Lung (tissue), 12 donors: ENCODE measurements around the gene RASAL2. TPM values are rescaled to one million over a fixed set of nuclear protein-coding genes. Genes with fewer than 3 reads are reported as not detected.

Experiments
- ATAC-seq: fragments of 200-7000 bp; cut with Tn5 transposase; one replicate; pipeline ENCODE4 v1.9.1; 2020; ENCODE audit warnings: moderate number of reproducible peaks; ENCODE audit not compliant: insufficient read depth, low FRiP score
- DNase-seq, 3 donors: peaks; one replicate each; pipeline ENCODE4 v3.0.0-alpha.2; 2013 to 2017
- H3K27ac ChIP-seq, 2 donors: one replicate each; pipeline ENCODE4 v1.5.1; 2013; ENCODE audit warnings: mild to moderate bottlenecking in 2 of 2, moderate library complexity in 2 of 2, control low read depth in 1 of 2, inconsistent platforms in 1 of 2, low read depth in 1 of 2, low read length in 1 of 2
- H3K27me3 ChIP-seq, 3 donors: one replicate each; pipeline ENCODE4 v1.5.1; 2013; ENCODE audit warnings: low read length in 2 of 3; ENCODE audit not compliant: control insufficient read depth in 3 of 3, insufficient read depth in 3 of 3
- H3K36me3 ChIP-seq, 4 donors: one replicate each; pipeline ENCODE4 v1.5.1; 2013; ENCODE audit warnings: low read length in 4 of 4, mild to moderate bottlenecking in 1 of 4, moderate library complexity in 1 of 4; ENCODE audit not compliant: control insufficient read depth in 4 of 4, insufficient read depth in 4 of 4
- H3K4me1 ChIP-seq, 5 donors: one replicate each; pipeline ENCODE4 v1.5.1; 2013; ENCODE audit warnings: low read length in 5 of 5, mild to moderate bottlenecking in 2 of 5, moderate library complexity in 1 of 5; ENCODE audit not compliant: control insufficient read depth in 5 of 5, insufficient read depth in 5 of 5
- H3K4me3 ChIP-seq: one replicate; pipeline ENCODE4 v1.5.1; 2013; ENCODE audit warnings: mild to moderate bottlenecking, control low read depth, moderate library complexity
- H3K9ac ChIP-seq, 2 donors: one replicate each; pipeline ENCODE4 v1.5.1; 2013; ENCODE audit warnings: low read length in 2 of 2, control low read depth in 1 of 2; ENCODE audit not compliant: insufficient read depth in 1 of 2
- H3K9me3 ChIP-seq, 4 donors: one replicate each; pipeline ENCODE4 v1.5.1; 2013; ENCODE audit warnings: low read length in 3 of 4, mild to moderate bottlenecking in 1 of 4, moderate library complexity in 1 of 4; ENCODE audit not compliant: control insufficient read depth in 4 of 4, insufficient read depth in 3 of 4
- WGBS, 2 donors: extraction: QIAGEN DNeasy Blood & Tissue Kit; methylation state at CpG; one replicate each; pipeline ENCODE4 v1.1.7; 2013; 5-methylcytosine and 5-hydroxymethylcytosine counted together
- polyA plus RNA-seq, 2 donors: library from polyadenylated mRNA; stranded (reverse); fragments of 200-250 nt; gene quantifications; one replicate each; pipeline ENCODE4 v1.2.1, GENCODE V29; 2013
- total RNA-seq, 2 donors: library from RNA; depleted of rRNA in 1 of 2; stranded (reverse); fragments of >200 nt in 1 of 2; gene quantifications; one replicate each; pipeline ENCODE4 v1.2.1, GENCODE V29; 2014 to 2021
- TF ChIP-seq, protein P1 (sequence below): IDR thresholded peaks from 2 replicates; pipeline ENCODE4 v1.5.1; 2012; ENCODE audit warnings: mild to moderate bottlenecking; ENCODE audit errors: control extremely low read depth, extremely low read depth
- donor health status: control.
- donor health status: control.
- donor health status: Bipolar disorder and iron deficiency.
- donor health status: healthy.
- donor health status: DM: yes; HTN: yes; CAD: no.

RASAL2 gene
- total and polyA plus RNA-seq, 4 donors, result 4.9 to 34.8 (median 15.8) TPM

- no peaks in the 10 kb centered on the region for H3K9me3 ChIP-seq
- H3K4me1 ChIP-seq, result peaks cover 0 to 13% (median 3%) of the 10 kb centered on the region in 5 donors
- H3K9ac ChIP-seq, result no peak overlapping the region
- ATAC-seq (no peak), DNase-seq (no peak)
- TF ChIP-seq, protein P1, sequence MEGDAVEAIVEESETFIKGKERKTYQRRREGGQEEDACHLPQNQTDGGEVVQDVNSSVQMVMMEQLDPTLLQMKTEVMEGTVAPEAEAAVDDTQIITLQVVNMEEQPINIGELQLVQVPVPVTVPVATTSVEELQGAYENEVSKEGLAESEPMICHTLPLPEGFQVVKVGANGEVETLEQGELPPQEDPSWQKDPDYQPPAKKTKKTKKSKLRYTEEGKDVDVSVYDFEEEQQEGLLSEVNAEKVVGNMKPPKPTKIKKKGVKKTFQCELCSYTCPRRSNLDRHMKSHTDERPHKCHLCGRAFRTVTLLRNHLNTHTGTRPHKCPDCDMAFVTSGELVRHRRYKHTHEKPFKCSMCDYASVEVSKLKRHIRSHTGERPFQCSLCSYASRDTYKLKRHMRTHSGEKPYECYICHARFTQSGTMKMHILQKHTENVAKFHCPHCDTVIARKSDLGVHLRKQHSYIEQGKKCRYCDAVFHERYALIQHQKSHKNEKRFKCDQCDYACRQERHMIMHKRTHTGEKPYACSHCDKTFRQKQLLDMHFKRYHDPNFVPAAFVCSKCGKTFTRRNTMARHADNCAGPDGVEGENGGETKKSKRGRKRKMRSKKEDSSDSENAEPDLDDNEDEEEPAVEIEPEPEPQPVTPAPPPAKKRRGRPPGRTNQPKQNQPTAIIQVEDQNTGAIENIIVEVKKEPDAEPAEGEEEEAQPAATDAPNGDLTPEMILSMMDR, result no peak
- 88 to 90% methylated on average over 5 of the region's 5 CpGs for WGBS, 2 donors
- H3K36me3 ChIP-seq, result no peaks in the 10 kb centered on the region
- no peak overlapping the region for H3K27ac ChIP-seq
- H3K4me3 ChIP-seq, result no peak overlapping the region
- H3K27me3 ChIP-seq, result no peaks in the 10 kb centered on the region
Measured at GRCh38 chr1:178509414-178510007, 415.6 kb downstream of the RASAL2 start.

- ATAC-seq (no peak), DNase-seq (no peak)
- 90 to 94% methylated on average over 4 of the region's 4 CpGs for WGBS, 2 donors
Measured at GRCh38 chr1:178510155-178510554, 416.3 kb downstream of the RASAL2 start.

DNA sequence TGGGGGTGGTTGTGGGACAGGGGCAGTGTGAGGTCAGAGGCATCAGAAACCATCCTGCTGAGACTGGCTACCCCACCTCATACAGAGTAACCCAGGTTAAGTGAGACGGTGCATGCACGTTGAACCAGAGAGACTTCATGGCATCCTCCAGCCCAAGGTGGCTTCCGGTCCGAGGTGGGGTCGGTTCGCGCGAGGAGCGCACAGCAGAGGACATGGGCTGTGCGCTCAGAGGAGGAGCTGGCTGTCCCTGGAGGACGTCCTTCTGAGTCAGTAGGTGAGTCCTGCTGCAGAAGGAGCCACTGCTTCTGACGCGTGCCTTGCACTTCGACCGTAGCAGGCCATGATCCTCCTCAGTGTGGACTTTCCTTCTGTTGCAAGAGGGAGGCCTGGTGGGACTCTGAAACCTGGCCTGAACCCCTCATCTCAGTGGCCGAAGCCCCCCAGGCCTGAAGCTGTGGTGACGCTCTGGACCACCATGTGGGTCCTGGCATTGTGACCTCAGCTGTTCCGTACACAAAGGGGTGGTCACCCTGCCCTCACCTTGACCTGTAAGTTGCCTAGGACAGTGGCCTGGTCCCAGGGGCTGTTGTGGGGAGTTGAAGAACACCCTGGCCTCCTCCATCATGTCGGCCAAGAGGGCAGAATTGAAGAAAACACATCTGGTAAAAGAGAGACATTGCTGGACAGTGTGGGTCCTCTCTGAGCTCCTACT is 418.8 kb downstream of the RASAL2 start, which contains the start of gene TEX35:
TSS of gene TEX35 (plus strand) at position 544 of the 712 bp plus-strand sequence. CDS start at position 624, 80 bp downstream.
- no peak within 1 kb of the TSS for H3K27ac ChIP-seq

More at GRCh38 chr1:178510155-178510554, 416.3 kb downstream of the RASAL2 start:
- TF ChIP-seq, protein P1, result no peak
- no peak overlapping the region for H3K4me3 ChIP-seq
- H3K27ac ChIP-seq, result no peak overlapping the region
- H3K27me3 ChIP-seq, result no peaks in the 10 kb centered on the region
- H3K36me3 ChIP-seq, result no peaks in the 10 kb centered on the region
- no peaks in the 10 kb centered on the region for H3K9me3 ChIP-seq
- no peak overlapping the region for H3K9ac ChIP-seq
- H3K4me1 ChIP-seq, result peaks cover 0 to 13% (median 3%) of the 10 kb centered on the region in 5 donors

More for the DNA sequence above, 418.8 kb downstream of the RASAL2 start, which contains the start of gene TEX35:
- Histone ChIP-seq H3K4me3 (no peak within 1 kb of the TSS), H3K9me3 (no peaks in the 10 kb centered on the region), H3K36me3 (no peaks in the 10 kb centered on the region), H3K9ac (no peak within 1 kb of the TSS), H3K4me1 (peaks cover 0 to 13% (median 3%) of the 10 kb centered on the region in 5 donors), H3K27me3 (no peaks in the 10 kb centered on the region)
- DNase-seq, result no peak
- TF ChIP-seq, protein P1, result no peak
- ATAC-seq, result no peak
- WGBS, 2 donors, result 96% methylated on average over 19 of the region's 19 CpGs
